PC-3 (cell line): ENCODE results near the gene HS2ST1.

Source experiments
- EZH2 ChIP-seq: fragments of 300-600 bp; sonication (generic); IDR thresholded peaks from one replicate; pipeline ENCODE4 v1.6.1; 2017; ENCODE audit warnings: antibody characterized with exemption, mild to moderate bottlenecking, low read length; ENCODE audit not compliant: unreplicated experiment
- TF ChIP-seq, protein P1 (sequence below): fragments of 300-600 bp; sonication (generic); conservative IDR thresholded peaks from 2 replicates; pipeline ENCODE4 v1.5.1; 2017; ENCODE audit warnings: antibody characterized with exemption, low read depth, mild to moderate bottlenecking, low read length

DNA sequence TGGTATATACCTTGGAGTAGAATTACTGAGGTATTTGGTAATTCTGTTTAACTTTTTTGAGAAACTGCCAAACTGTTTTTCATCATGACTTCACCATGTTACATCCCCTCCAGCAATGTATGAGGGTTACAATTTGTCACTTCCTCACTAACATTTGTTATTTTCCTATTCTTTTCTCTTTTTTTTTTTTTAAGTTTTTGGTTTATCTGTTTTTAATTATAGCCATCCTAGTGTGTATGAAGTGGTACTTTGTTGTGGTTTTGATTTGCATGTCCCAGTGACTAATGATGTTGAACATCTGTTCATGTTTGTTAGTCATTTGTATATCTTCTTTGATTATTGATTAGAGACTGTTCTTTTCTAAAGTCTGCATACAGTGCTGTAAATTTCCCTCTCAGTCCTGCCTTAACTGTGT is 147.3 kb downstream of the HS2ST1 start:
- TF ChIP-seq, protein P1, sequence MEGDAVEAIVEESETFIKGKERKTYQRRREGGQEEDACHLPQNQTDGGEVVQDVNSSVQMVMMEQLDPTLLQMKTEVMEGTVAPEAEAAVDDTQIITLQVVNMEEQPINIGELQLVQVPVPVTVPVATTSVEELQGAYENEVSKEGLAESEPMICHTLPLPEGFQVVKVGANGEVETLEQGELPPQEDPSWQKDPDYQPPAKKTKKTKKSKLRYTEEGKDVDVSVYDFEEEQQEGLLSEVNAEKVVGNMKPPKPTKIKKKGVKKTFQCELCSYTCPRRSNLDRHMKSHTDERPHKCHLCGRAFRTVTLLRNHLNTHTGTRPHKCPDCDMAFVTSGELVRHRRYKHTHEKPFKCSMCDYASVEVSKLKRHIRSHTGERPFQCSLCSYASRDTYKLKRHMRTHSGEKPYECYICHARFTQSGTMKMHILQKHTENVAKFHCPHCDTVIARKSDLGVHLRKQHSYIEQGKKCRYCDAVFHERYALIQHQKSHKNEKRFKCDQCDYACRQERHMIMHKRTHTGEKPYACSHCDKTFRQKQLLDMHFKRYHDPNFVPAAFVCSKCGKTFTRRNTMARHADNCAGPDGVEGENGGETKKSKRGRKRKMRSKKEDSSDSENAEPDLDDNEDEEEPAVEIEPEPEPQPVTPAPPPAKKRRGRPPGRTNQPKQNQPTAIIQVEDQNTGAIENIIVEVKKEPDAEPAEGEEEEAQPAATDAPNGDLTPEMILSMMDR = no peak
- TF ChIP-seq EZH2 = no peak
